CD4-positive, alpha-beta T cell treated with Interleukin-15 for 1 hour (primary cell): ENCODE data around the gene SPIB.
"Not testable (repeated sequence)": the region's sequence is repeated elsewhere in the genome, so short reads cannot be mapped to it uniquely, and the experiment has no call there.

Experiments
- DNase-seq: peaks from one replicate; pipeline ENCODE4 v3.0.0-alpha.2; 2020

SPIB gene

DNA sequence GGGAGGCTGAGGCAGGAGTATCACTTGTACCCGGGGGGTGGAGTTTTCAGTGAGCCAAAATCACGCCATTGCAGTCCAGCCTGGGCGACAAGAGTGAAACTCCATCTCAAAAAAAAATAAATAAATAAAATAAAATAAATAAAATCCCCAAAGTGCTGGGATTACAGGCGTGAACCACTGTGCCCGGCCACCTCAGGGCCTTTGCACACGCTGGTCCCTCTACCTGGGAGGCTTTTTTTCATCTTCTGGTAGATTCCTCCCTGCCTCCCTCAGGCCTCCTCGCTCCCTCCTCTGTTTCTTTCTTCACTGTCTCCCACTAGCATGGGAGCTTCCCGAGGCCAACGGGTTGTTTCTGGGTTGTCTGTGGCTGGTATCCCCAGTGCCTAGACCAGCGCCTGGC, 29.0 kb downstream of the SPIB start:
- no peak for DNase-seq

DNA sequence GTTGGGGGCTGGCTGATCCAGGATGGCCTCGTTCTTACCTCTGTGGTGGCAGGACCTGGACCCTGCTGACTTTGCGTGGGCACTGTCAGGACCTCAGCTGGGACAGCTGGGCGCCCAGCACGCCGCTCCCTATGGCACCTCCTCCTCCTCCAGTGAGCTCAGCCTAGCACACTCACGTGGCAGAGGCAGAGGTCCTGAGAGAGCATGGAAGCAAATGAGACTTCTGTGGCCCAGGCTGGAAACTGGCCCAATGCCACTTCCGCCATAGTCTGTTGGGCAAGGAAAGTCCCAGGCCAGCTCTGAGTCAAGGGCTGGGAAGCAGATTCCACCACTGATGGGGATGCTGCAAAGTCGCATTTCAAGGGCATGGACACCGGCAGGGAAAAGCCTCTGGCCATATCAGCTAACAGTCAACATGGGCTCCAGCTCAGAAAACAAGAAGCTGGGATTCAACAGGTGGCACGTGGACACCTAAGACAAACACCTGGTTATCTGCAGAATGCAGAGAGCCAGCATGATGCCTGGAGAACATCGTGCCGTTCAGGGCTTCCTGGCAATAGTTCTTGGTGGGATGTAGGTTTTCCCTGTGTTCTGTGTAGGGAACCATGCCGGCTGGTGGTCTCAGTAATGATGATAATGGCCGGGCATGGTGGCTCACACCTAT, 30.6 kb downstream of the SPIB start:
- no peak for DNase-seq

DNA sequence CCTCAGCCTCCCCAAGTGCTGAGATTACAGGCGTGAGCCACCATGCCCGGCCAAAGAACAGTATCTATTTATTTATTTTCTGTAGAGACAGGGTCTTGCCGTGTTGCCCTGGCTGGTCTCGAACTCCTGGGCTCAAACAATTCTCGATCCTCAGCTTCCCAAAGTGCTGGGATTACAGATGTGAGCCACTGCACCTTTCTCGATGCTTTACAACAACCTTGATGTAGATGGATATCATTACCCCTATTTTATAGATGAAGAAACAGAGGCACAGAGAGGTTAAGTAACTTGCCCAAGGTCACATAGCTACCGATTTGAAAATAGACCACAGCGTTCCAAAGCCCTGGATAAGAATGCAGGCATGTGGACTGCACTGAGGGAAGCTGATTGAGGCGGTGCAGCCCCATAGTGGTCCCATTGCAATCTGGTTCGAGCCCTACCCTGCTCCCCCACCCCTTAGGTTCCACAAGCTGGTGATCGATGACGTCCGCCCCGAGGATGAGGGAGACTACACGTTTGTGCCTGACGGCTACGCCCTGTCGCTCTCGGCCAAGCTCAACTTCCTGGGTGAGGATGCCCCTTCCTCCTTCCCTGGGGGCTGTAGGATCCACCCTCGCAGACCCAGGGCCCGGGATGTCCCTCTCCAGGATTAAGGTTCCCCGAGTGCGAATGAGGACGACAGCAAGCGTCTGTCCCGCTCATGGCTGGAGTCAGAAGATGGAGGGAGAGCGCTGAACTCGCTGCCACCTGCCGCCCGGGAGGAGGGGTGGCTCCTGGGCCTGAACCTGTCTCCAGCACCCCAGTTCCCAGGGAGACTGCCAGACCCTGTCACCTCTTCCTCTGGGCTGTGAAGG, 31.9 kb downstream of the SPIB start:
- DNase-seq, result no peak

DNA sequence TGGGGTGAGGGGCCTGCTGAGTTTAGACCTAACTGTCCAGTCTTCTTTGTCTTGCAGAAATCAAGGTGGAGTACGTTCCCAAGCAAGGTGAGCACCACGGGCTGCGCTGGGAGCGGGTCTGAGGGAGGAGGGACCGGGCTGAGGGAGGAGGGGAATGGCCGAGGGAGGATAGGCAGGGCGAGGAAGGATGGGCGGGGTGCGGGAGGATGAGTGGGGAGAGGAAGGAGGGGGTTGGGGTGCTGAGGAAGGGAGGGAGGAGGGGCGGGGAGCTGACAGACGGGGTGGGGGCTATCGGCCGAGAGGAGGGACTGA, 32.4 kb downstream of the SPIB start:
- no peak for DNase-seq

DNA sequence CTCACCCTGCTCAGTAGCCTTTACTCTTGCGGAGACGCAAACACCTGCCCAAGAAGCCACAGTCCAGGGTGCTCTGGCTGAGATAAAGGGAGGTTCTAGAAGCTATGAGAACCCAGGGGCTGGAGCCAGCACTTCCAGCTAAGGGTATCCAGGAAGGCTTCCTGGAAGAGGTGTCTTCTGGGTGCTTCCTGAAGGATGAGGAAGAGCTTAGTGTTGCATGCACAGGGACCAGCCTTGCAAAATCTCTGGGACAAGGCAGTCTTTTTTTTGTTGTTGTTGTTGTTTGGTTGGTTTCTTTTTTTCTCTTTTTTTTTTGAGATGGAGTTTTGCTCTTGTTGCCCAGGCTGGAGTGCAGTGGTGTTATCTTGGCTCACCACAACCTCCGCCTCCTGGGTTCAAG, 34.5 kb downstream of the SPIB start:
- DNase-seq, result no peak

DNA sequence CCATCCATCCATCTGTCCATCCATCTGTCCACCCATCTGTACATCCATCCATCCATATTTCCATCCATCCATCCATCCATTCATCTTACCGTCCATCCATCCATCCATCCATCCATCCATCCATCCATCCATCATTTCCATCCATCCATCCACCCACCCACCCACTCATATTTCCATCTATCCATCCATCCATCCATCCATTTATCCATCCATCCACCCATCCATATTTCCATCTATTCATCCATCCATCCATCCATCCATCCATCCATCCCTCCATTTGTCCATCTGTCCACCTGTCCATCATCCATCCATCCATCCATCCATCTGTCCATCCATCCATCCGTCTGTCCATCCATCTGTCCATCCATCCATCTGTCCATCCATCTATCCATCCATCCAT, 37.3 kb downstream of the SPIB start:
- DNase-seq, result no peak

DNA sequence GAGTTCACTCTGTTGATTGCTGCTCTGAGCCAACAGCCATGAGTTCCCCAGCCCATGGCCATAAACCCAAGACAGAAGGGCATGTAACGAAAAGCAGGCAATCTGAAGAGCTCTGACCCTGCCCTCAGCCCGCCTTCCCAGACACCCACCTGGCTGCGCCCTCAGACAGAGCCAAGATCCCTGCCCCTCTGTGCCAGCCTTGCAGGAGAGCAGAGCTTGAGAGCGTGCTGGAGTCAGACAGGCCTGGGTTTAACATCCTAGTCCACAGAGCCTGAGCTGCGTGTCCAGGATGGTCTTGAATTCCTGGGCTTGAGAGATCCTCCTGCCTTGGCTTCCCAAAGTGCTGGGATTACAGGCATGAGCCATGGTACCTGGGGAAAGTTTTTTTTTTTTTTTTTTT, 38.6 kb downstream of the SPIB start:
- no peak for DNase-seq

DNA sequence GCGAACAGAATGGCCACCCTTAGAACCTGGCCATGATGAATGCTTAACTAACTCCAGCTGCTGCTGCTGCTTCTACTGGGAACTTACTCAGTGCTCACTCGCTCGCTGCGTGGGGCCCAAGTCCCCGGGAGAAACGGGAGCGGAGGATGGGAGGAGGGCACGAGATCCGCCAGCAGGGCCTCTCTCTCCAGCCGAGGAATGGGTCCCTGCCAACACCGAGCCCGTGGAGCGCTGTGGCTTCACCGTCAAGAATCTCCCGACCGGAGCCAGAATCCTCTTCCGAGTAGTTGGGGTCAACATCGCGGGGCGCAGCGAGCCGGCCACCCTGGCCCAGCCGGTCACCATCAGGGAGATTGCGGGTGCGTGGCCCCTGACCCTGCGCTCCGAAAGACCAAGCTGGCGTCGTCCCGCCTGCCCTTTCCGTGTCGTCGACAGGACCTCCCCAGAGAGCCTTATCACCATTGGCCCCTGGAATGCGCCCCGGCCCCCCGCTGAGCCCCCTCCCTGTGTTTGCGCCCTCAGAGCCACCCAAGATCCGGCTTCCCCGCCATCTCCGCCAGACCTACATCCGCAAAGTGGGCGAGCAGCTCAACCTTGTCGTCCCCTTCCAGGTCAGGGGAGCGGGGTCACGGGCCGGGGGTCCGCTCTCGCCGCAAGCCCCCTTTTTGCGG, 39.8 kb downstream of the SPIB start:
- no peak for DNase-seq

DNA sequence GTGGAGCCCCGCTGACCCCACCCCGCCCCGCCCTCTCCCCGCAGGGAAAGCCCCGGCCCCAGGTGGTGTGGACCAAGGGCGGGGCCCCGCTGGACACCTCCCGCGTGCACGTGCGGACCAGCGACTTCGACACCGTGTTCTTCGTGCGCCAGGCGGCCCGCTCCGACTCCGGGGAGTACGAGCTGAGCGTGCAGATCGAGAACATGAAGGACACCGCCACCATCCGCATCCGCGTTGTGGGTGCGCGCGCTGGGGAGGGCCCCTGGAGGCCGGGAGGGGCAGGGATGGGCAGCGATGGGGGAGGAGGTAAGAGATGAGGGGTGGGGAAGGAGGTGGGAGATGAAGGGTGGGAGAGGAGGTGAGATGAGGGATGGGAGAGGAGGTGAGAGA, 40.3 kb downstream of the SPIB start:
- DNase-seq, result no peak

DNA sequence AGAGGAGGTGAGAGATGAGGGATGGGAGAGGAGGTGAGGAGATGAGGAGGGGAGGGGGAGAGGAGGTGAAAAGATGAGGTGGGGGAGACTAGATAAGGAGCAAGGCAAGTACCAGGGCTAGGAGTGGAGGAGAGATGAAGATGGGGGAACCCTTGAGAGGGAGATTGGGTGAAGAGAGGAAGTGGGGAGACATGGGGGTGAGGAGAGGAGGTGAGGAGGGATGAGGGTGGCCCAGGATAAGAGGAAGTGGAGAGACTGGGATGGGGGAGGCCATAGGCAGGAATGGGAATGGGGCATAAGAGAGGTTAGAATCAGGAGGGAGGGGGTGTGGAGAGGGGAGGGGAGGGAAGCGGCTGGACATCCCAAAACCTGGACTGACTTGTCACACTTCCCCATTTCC, 40.9 kb downstream of the SPIB start:
- no peak for DNase-seq

DNA sequence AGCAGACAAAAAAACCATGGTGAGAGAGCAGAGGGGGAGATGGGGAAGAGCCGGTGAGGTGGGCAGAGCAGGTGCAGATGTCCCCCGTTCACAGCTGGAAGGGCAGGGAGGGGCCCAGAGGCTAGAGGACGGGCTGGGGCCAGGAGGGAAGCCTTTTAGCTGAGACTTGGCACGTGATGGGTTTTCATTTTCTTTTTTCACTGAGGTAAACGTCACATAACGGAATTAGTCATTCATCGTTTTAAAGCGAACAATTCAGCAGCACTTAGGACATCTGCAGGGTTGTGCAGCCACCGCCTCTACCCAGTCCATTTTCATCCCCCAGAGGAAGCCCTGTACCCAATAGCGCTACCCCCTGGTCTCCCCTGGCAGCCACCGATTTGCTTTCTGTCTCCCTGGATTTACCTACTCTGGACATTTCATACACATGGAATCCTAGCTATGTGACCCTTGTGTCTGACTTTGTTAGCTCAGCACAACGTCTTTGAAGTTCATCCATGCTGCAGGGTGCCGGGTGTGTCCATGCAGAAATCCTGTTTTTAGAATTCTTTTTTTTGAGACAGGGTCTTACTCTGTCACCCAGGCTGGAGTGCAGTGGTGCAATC, 41.5 kb downstream of the SPIB start:
- DNase-seq, result peak; percentile 49

DNA sequence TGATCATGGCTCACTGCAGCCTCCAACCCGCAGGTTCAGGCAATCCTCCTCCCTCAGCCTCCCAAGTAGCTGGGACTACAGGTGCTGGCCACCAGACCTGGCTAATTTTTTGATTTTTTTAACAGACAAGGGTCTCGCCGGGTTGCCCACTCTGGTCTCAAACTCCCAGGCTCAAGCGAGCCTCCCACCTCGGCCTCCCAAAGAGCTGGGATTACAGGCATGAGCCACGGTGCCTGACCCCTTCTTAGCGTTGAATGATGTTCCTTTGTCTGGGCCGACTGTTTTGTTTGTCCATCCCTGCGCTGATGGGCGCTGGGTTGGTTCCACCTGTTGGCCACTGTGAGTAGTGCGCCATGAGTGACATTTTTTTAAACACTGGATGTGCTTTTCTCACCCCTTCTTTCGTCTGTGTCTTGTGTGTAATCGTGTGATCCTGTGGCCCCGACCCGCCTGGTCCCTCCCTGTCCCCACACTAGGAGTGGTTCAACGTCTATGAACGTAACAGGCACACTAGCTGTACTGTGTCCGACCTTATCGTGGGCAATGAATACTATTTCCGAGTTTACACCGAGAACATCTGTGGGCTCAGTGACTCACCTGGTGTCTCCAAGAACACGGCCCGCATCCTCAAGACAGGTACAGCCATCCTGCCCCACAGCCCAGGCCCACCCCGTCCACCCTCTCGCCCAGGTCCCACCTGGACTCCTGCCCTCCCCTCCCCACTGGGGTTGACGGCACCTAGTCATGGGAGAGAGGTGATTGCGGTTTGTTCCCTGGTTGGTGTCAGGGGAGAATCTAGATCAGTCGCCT, 42.5 kb downstream of the SPIB start:
- peak; percentile 67 for DNase-seq

DNA sequence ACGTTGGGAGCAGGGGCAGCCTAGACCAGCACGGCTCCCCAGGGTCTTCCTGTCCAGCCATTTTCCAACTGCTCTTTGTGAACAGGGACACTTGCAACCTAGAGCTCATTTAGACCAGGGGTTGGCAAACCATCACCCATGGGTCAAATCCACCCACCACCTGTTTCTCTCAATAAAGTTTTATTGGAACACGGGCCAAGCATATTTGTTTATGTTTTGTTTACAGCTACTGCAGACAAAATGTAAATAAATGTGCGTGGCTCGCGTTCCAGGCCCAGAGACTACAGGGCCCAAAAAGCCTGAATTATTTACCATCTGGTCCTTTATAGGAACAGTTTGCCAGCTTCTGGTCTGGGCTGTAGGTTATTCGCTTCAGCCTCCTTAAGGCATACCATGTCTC, 44.2 kb downstream of the SPIB start:
- DNase-seq, result no peak

DNA sequence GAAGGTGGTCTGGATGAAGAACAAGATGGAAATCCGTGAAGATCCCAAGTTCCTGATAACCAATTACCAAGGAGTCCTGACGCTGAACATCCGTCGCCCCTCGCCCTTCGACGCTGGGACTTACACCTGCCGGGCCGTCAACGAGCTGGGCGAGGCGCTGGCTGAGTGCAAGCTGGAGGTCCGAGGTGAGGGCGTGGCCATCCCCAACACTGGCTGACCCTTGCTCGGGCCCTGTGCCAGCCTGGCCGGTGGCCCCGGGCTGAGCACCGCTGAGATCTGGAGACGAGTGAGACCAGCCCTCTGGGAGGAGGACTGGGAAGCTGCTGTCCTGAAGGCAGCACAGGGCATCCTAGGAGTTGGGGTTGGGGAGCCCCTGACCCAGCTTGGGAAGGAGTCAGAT, 45.6 kb downstream of the SPIB start:
- DNase-seq, result no peak

DNA sequence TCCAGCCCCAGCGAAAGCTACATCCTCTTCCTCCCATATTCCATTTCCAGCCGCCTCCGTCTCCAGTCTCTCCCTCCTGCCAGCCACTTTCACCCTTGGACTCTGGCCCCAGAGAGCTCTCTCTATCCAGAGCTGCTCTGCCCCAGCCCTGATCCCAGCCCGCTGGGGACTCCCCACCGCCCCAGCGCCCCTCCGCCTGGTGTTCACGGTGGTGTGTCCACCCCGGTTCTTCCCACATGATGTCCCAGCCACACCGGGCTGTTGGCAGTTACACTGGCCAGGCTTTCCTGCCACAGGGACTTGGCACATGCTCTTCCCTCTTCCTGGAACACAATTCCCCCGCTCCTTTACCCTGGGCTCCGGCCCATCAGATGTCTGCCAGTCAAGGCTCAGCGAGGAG, 46.3 kb downstream of the SPIB start:
- DNase-seq, result no peak

DNA sequence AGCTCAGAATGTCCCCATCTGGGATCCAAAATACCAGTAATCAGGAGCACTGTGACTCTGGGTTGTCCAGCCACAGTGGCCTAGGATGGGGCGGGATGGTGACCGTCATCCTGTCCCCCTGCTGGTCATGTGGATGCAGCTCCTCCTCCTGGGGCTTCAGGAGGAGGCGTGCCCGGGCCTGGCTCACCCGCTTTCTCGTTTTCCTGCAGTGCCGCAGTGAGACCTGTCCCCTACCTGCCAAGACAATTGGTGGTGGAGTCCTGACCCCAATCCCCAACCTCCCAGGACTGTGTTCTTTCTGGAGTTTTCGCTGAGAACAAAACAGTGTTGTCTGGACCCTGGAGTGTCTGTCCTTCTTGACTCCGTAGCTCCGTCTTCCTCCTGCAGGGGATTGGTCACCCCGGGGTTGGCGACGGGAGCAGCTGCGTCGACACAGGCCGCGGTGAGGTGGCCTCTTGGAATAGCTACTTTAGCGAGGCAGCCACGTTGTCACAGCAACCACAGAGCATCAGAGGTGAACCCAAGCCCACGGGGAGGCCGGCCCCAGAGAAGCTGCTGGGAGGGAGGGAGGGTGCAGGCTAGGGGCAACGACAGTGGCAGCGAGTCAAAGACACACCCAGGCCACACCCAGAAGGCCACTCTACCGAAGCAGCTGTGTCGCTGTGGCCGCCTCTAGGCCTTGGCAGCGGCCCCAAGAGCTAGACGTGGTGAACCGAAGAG, 47.4 kb downstream of the SPIB start:
- DNase-seq, result no peak

DNA sequence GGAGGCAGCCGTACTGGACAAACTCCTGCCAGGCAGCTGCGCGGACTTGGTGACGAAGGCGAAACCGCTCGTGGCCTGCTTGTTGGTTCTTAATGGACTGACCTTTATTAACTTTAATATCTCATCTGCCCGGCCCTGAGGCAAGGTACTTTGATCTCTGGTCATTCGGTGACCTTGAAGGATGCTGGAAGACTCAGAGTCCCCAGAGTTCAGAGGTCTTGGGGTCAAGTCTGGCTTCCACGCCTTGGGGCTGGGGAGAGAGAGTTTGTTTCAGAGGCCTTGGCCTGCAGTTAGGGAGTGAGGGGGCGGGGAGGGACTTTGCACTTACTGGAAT, 47.9 kb downstream of the SPIB start:
- DNase-seq, result no peak

DNA sequence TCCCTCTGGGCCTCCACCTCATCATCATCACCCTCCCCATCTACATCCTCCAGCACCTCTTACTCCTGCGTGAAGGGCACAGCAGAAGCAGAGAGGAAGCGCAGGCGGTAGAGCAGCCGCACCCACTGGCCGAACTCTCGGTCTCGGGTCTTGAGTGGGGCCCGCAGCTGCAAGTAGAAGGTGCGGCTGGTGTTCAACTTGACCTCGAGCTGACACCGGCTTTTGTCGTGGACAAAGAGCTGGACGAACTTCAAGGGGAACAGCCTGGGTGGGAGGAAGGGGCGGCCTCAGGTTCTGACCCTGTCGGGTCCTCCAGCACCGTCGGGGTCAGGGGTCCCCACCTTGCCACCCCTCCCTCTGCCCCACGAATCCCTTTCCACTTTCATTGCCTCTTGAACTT, 48.8 kb downstream of the SPIB start:
- no peak for DNase-seq

DNA sequence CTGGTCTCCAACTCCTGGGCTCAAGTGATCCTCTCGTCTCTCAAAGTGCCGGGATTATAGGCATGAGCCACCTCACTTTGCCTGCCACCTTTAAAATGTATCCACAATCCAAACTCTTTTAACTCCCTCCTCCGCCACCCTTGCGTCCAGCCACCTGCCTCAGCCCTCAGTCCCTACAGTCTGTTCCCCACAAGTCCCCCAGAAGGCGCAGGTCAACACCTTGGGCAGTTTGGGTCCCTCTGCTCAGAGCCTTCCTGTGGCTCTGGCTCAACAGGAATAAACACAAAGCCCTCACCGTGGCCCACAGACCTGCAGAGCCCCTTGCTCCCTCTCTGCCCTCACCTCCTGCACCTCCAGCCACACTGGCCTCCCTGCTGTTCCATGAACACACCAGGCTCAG, 50.1 kb downstream of the SPIB start:
- no peak for DNase-seq

DNA sequence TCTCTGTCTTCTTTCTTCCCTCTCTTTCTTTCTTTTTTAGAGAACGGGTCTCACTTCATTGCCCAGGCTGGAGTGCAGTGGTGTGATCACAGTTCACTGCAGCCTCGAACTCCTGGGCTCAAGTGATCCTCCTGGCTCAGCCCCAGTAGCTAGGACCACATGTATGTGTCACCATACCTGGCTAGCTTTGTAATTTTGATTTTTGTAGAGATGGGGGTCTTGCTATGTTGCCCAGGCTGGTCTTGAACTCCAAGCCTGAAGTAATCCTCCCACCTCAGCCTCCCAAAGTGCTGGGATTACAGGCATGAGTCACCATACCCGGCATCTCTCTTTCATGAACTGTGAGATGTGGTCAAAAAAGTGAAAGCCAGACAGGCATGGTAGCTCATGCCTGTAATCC, 54.6 kb downstream of the SPIB start:
- not testable (repeated sequence) for DNase-seq

DNA sequence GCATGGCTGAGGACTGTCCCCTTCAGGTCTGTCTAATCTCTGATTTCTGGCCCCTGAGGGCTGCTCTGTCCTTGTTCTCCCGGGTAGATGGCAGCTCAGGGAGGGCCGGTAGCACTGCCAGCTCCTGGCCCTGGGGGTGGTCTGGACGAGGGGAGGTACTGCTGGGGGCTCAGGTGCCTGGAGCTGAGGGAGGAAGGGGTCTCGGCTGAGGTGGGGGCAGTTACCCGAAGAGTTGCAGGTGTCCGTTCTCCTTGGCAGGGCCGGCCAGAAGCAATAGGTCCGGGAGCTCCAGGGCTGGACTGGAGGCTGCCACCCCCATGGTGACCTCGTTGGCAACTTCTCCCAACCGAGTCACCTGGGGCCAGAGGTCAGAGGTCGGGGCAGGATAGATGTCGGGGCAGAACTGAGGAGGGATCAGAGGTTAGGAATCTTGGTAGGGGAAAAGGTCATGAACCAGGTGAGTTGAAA, 56.4 kb downstream of the SPIB start:
- DNase-seq, result no peak

DNA sequence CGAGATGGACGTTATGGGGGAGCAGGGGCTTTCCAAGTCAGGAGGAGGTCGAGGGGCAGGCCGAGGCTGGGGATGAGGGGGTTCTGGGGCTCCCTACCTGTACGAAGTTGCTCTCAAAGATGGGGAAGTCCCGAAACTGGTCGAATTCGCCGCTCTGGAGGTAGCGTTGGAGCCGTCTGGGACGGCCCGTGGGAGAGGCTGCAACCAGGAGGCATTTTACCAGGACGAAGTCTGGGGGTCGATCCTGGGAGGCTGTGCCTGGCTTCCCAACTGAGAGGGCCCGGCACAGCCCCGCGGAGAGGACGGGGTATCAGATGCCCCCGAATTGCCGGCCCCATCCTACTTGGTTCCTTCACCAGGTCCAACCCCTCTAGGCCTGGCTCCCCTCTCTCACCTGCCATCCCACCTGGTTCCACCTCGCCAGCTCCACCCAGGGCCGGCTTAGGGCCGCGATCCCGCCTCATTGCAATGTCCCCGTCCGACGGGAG, 57.0 kb downstream of the SPIB start:
- no peak for DNase-seq
